Posterior cingulate gyrus (tissue), 11 donors: ENCODE results near the gene MAGIX.

Experiments
- DNase-seq, 10 donors: peaks; one replicate each; pipeline versions ENCODE4 v3.0.0 to v3.0.0-alpha.2; 2020 to 2021; ENCODE audit warnings: mixed read lengths in 3 of 10
- intact Hi-C: fragments of 100-400 bp; cut with DNase I; formaldehyde crosslinking; loops from one replicate; pipeline ENCODE4 v1.15.1; 2023

MAGIX gene

DNA sequence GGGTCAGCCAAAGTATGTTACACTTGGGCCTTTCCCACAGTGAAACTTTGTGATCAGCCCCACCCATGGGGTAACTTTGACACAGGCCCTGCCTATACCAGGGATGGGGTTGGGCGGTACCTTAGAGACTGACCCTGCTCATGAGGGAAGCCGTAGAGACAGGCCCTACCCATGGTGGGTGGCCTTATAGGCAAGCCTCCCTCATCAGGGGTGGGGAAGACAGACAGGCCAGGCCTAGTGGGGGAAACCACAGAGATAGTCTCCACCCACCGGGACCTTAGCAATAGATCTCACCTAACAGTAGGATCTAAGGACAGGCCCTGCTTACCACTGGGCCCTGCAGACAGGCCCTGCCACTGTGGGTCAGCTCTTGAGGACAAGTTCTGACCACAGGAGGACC is 16.0 kb downstream of the MAGIX start:
- DNase-seq = peak in 1 of 10 donors; percentile 48
- intact Hi-C loops = no loop called here

DNA sequence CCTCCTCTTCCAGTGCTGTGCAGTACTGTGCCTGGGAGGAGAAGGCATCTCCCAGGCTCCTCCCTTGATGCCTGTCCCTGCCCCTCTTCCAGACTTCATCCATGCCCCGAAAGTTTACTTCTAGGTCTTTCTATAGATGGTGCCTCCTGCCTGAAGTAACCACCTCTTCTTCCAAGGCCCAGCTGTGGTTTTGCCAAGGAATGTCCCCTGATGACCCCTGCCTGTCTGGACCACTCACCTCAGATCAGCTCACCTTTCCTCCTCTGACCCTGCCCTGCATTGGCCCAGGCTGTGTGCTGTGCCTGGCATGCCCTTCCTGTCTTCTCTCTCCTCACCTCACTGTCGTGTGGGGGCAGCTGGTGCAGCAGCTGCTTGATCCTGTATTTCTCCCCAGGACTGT is 16.8 kb downstream of the MAGIX start:
- peak in 1 of 10 donors; percentile 45 for DNase-seq
- intact Hi-C loops = no loop called here

DNA sequence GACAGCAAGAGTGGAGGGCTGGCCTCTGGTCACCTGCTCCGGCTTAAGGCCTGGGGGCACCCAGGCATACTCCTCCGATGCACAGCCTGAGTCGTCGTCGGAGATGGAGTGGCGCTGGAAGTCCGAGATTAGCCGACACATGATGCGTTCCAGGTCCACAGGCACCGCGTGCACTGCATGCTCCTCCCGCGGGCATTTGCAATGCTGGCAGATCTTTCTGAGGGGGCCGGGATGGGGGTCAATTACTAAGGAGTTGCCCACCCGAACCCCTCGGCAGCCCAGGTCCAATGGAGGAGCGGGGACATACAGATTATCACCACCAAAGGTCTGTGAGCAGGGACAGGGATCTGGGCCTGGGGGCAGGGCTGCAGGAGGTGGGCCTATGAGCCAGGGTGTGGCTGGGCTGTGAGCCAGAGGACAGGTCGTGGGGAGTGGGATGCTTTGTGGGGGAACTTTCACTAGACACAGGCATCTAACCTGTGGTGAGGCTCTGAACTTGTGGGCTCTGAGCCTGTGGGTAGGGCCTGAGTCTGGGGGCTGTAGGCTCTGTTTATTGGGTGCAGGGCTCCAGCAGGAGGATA is 21.2 kb downstream of the MAGIX start:
- DNase-seq = peak in 2 of 10 donors; percentile 58 to 60
- intact Hi-C loops = no loop called here

DNA sequence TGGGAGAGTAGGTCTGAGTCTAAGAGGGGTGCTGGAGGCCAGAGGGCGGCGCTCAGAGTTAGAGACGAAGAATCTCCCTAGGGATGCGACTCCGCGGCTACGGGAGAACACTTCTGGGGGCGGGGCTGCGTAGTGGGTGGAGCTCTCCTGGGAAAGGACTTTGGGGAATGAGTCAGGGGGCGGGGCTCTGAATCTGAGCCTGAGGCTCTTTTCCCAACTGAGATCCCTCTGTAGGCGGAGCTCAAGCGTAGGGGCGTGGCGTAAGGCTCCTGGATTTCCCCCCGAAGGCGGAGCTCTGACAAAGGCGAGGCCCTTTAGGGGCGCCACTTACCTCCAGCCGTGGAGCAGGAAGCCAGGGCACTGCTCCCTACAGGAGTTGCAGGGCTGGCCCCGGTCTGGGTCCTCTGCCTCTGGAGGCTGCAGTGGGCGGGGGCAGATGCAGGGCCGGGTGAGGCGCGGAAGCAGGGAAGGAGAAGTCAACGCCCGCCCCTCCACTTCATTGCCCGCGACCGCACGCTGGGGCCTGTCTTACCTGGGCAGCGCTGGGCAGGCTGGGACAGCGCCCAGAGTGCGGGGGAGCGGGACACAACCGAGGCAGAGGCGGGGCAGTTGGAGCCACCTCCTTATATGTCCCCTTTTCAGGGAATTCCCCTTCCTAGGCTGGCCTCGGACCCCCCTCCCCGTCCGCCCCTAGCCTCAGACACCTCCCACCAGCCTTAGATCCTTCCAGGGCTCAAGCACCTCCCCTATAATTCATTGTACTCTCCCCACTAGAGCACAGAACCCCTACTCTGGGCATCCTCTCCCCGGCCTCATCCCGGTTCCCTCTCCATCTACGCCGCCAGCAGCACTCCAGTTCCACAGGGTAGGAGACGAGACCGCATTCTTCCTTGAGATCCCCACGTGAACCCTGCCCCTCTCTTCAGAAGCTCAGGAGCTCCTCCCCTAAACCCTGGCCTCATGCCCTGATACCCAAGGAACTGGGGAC is 22.0 kb downstream of the MAGIX start:
- intact Hi-C loops = no loop called here
- DNase-seq = peak; percentile 45 to 94 (median 61)

DNA sequence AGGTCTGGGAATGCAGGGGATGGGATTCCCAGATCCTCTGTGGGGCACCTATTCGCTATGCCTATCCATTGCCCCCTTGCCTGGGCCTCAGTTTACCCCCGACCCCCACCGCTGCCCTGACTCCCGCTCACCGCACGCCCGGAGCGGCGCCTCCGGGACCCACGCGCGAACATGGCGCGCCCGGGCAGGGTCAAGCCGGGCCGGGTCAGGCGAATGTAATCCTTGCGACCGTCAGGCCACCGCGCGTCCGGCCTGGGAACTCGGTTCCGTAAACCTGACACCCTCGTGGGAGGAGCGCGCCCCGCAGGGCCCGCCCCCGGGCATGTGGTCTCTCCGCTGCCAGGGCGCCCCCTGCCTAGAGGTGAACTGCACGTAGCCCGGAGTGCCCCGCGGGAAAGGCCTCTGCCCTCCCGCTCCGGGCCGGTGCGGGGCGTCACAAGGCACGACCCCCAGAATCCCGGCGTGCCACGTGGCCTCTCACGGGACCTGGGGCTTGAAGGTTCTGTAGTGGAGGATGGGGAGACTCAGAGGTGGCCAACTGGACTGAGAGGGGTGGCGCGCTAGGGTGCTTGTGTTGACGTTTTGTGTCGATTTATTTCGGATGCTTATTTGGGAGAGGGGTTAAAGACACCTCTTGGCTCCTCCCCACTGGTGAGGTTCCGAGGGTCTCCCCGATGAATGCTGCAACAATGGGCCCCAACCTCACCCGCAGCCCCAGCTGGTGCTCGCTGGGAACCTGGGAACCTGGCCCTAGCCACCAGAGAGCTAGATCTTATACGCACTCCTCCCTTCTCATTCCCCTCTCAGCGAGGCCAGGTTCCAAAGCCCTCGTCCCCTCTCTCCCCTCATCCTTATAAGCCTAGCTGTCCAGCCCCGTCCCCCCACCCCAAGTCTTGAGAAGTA is 23.8 kb downstream of the MAGIX start, which contains the start of gene PRICKLE3:
Gene PRICKLE3 (minus strand): TSS at position 249 of the 903 bp plus-strand sequence. CDS start 76 bp downstream, at position 173.
- intact Hi-C loops = no loop called here
- DNase-seq = peak in 6 of 10 donors; percentile 52 to 89 (median 71)

DNA sequence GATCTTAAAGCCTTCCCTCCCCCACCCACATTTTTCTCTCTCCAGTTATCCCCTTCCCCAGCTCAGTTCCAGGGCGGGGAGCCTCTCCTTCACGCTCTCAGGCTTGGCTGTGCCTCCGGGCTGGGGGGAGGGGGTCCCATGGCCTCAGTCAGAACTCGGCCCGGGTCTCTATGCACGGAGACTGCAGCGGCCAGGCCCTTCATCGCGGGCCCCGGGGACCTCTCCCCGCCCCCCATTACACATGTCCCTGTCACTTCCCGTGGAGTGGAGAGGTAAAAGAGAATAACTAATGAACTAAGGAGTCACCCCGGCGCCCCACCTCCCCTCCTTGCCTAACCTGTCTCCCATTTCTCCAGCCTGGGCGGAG is 24.5 kb downstream of the MAGIX start:
- intact Hi-C loops = no loop called here
- peak in 3 of 10 donors; percentile 35 to 80 (median 77) for DNase-seq

DNA sequence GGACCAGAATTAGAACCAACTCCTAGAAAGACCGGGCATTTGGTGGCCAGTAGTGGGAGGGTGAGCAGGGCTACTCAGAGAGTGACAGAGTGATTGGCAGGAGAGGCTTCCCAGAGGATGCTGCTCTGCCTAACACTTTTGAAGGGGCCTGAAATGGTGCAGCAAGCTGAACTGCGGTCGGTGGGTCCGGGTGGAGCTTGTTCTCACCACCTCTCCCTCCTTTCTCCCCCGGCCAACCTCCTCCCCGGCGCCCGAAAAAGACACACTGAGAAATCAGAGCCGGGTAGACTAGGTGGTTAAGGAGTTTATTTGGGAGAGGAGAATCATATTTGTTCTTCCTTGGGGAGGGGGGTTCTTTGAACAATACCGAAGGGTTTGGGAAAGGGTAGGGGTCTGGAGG is 25.0 kb downstream of the MAGIX start:
- intact Hi-C loops = no loop called here
- DNase-seq = peak in 2 of 10 donors; percentile 66

DNA sequence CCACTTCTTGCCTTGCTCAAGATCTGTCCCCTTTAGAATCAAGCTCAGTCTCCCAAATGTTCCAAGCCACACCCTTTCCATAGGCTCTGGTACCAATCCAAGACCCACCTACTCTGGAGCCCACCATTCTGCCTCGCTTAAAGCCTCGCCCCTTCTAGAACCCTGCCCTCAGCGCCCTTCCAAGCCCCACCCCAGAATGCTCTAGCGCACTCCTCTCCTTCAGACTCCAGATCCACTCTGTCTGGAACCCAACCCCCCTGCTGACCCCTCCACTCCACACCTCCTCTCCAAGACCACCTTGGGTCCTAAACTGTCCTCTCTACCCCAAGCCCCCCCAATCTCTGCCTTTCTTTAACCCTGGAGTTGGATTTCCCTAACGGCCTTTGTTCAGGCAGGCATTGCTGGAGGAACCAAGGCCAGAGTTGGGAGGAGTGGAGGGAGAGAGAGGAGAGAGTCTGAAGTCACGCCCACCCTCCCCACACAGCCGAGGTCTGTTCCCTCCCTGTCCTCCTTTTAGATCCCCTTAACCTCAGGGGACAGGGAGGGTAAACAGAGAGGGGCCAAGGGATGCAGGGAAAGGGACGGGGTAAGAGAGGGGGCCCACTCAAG is 26.0 kb downstream of the MAGIX start:
- intact Hi-C loops = no loop called here
- DNase-seq = peak in 1 of 10 donors; percentile 37

DNA sequence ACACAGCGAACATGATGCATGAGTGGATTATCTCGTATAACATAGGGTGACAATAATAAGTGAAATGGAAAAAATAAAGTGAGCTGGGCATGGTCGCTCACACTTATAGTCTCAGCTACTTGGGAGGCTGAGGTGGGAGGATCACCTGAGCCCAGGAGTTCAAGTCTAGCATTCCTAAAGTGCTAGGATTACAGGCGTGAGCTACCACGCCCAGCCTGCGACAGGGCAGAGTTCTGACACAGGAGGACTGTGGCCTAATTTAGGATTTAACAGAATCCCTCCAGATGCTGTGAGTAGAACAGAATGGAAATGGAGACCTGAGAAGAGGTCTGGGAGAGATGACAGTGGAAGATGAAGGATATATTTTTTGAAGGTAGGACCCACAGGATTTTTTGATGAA is 27.0 kb downstream of the MAGIX start:
- intact Hi-C loops = no loop called here
- peak in 1 of 10 donors; percentile 27 for DNase-seq

DNA sequence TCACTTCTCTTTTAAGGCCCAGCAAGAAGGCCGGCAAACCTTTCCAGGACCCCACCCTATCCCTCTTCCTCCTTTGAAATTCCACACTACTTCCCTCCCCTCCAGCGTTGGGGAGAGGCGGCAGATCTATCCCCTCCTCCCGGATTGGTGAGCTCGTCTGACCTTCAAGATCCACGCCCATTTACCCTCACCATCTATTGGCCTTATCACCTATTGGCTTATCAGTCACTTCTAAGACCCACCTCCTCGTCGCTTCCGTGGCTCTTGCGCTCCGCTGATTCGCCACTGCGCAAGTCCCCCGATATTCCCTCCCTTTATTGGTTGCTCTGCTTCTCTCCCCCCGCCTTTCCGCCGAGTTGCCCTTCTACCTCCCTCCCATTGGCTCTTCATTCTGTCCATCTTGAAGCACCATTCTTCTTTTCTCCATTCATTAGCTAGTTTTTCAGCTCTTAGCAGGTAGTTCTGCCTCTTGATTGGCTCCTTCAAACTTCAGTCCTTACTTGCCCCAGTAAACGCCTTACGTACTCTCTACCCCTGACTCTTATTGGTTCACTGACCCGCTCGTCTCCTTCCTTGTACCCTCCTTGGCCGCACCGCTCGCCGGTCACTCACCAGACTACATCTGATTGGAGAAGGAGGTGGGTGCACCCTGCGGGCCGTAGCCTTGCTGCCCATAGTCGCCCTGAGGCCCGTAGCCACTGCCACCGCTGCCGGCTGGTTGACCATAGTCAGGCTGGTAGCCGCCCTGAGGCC is 28.4 kb downstream of the MAGIX start:
- intact Hi-C loops = no loop called here
- peak; percentile 82 to 98 (median 85) for DNase-seq

DNA sequence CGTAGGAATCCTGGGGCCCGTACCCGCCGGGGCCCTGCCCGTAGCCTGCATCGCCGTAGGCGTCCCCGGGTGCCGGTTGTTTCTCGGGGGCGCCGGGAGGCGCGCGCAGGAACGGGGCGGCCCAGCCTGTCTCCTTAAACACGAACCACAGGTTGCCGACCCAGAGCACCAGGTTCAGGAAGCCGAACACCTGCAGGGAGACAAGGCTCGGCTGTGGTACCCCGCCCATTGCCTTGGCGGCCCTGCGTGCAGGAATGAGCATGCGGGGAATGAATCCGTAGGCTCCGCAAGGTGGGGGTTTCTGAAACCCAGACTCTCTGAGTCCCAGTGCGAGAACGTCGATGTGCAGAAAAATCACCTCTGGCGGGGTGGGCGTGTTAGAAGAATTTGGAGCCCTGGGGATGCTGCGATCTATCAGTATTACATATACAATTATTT is 29.0 kb downstream of the MAGIX start:
- intact Hi-C loops = loop anchor here (2.0 kb wide), 1 partner anchor 77 kb away; the partner anchor contains the start of gene PPP1R3F
- DNase-seq = no peak

DNA sequence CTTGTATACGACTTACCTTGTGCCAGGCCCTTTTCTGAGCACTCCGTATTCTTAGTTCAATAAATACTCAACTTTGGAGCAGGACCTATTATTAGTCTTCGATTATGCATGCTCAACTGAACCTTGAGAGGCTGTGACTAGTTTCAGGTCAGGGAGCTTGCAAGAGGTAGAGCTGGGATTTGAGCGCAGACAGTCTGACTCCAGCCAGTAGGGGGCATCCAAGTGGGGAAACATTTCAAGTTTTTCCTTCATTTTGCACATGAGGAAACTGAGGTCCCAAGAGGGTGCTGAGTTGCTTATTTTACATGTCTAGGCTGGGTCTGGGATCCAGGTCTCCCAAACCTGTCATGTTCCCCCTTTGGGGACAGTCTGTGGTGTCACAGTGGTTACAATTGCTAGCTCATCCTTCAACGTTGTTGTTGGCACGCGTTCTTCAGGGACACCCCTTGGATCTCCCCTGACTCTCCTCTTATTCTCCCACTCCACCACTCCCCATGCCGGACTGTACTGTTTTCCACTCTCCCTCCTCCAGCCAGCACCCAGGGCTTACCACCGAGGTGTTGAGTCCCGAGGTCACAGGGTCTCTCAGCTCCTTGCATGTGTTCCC is 30.3 kb downstream of the MAGIX start:
- peak in 2 of 10 donors; percentile 70 to 83 for DNase-seq
- intact Hi-C loops = loop anchor here (2.0 kb wide), 1 partner anchor 76 kb away; the partner anchor contains the start of gene PPP1R3F

DNA sequence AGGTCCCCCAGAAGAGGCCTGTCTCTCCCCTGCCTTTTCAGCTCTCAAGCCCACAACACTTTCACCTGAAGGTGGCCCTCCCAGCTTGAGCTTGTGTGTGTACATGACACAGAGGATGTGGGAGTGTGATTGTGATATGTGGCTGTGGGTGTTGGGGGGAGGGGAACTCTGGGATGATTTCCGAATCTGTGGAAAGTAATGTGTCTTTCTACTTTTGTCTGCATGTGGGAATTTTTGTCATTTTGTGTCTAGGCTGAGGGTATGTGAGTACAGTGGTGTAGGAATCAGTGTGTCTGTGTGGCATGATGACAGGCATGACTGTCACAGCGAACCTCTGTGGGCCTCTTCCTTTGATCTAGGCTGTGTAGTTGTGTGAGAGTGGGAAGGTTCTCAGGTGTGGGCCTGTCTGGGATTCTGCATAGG is 31.0 kb downstream of the MAGIX start:
- DNase-seq = peak in 1 of 10 donors; percentile 41
- intact Hi-C loops = loop anchor here (2.0 kb wide), 1 partner anchor 75 kb away; the partner anchor contains the start of gene PPP1R3F

DNA sequence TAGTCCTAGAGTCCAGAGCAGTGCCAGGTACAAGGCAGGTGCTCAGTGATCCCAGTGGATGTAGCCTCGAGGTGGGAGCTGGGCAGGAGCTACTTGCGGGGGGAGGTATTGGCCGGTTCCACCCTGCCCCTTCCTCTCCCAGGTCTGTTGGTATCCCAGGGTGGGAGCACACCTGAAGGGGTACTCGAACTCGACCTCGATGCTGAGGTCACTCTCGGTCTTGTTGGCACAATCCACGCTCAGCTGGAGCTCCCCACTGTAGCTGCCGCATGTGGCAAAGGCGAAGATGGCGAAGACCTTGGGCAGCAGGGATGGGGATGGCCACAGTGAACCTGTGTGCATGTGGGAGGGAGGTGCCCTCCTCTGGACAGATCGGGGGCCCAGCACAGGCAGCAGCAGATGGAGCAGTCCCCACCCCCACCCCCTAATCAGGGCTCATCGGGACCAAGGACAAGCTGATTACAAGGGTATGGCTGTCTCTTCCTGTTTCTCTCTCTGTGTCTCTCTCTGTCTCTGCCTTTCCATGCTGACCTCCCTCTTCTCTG is 35.1 kb downstream of the MAGIX start:
- intact Hi-C loops = no loop called here
- peak in 1 of 10 donors; percentile 49 for DNase-seq

DNA sequence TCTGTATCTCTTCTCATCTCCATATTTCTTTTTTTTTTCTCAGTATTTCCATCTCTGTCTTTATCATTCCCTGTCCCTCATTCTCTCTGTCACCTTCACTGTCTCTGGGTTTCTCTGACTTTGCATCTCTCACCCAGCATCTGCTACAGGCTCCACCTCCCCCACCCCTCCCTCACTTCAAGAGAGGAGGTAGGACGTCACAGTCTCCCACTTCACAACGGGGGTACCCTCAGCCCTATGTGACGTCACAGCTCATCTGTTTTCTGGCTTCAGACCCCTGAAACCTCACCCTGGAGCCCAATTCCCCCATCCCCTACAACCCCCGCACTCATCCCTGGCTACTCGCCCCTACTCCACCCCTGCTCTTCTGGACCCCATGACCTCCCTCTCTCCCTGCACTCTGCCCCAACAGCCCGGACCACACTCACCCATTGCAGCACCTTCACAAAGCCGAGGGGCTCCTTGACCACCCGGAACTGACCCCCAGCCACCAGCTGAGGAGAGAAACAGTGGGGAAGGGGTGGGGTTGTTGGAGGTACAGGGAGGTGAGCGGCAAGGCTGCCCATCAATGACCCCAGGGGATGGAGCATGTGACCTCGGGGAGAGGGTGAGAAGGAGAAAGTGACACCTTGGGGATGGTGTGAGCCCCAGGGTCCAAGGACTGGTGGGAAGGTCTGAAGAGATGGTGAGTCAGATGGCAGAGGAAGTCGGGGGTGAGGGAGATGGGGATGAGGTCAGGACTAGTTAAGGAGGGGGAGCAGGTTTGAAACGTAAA is 36.2 kb downstream of the MAGIX start:
- DNase-seq = peak in 2 of 10 donors; percentile 34 to 59
- intact Hi-C loops = no loop called here

DNA sequence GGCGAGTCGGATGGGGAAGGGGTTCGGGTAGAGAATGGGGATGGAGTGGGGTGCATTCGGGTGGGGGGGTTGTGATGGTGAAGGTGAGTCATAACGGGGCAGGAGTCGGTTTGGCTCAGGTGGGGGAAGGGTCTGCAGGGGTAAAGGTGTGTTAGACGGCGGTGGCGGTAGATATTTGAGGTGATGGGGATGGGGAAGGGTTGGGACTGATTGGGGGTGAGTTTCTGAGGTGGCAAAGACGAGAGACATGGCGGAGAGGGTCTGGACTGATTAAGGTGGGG is 36.7 kb downstream of the MAGIX start:
- intact Hi-C loops = no loop called here
- DNase-seq = peak in 1 of 10 donors; percentile 50

DNA sequence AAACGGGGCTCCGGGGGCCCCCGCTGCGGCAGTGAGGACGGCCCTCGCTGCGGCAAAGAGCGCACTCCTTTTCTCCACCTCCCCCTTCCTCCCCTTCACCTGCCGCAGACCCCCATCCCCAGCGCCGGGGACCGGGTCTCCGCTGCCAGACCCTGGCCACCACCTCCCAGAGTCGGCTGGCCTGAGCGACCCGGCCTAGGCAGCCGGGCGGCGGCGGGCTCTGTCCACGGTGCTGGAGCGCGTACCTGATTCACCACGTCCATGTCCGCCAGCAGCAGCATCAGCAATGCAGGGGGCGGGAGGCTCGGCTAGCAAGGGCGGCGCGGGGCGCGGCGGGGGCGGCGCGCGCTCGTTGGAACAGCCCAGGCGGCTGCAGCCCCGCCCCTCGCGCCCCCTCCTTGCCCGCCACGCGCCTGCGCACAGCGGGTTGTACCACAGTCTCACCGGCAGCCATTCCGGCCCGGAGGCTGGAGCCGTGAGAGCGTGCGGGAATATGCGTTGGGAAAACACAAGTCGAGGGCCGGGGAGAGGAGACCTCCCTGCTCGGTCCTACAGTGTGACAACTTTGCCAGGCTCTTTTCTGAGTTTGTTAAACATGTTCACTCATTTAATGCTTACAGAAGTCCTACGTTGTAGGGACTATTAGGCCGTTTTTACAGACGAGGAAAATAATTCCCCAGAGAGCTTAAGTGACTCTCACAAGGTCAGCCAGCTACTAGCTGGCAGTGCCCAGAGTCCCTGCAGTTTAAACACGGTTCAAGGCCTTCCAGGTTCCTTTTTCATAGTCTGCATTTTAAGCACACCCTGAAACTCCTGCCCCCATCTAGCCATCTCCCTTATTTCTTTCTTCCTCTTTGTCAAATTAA is 37.6 kb downstream of the MAGIX start, which contains the start of gene SYP:
Gene SYP (minus strand): TSS at position 288 of the 866 bp plus-strand sequence. CDS start 7 bp downstream, at position 281.
- intact Hi-C loops = no loop called here
- DNase-seq = peak; percentile 82 to 98 (median 85)
